Superior temporal gyrus (tissue), 1 donor: ENCODE results near the gene NSF.
"Not testable (repeated sequence)": the region's sequence is repeated elsewhere in the genome, so short reads cannot be mapped to it uniquely, and the experiment has no call there.

Source experiments
- DNase-seq: peaks from one replicate; pipeline ENCODE4 v3.0.0-alpha.2; 2016; ENCODE audit errors: extremely low spot score

NSF gene

DNA sequence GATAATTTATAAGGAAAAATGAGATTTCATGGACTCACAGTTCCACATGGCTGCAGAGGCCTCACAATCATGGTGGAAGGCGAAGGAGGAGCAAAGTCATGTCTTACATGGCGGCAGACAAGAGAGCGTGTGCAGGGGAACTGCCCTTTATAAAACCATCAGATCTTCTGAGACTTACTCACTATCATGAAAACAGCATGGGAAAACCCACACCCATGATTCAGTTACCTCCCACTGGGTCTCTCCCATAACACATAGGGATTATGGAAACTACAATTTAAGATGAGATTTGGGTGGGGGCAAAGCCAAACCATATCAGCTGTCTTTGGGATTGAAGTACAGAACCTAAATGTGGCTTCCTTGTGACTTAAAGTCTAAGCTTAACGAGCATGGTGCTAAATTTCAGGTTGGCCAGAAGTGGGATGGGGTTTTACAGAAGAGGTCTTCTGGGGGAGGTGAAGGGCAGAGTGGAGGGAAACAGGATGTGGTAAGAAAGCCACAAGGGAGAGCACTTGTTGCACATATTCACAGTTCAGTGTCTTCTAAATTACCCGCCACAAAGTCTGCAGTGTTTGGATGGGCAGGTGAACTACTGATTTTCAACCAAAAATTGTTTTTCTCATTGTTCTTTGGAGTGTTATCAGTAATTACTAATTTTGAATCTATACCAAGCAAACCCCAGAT lies 38.4 kb downstream of the NSF start:
- not testable (repeated sequence) for DNase-seq

DNA sequence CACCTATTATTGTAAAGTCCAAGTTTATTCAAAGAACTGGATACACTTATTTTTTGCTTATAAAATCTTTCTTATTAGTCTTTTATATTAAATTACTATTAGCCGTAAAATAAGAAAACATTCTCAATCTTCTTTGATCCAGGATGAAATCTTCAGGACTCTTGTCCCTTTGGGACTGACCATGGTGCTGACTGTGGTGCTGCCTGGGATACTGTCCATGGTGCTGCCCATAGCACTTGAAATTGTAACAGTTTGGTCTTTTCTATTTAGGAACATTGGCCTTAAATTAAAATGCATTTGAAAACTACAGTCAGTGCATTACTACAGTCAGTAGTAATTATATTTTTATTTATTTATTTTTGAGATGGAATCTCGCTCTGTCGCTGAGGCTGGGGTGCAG lies 41.7 kb downstream of the NSF start:
- DNase-seq = not testable (repeated sequence)

DNA sequence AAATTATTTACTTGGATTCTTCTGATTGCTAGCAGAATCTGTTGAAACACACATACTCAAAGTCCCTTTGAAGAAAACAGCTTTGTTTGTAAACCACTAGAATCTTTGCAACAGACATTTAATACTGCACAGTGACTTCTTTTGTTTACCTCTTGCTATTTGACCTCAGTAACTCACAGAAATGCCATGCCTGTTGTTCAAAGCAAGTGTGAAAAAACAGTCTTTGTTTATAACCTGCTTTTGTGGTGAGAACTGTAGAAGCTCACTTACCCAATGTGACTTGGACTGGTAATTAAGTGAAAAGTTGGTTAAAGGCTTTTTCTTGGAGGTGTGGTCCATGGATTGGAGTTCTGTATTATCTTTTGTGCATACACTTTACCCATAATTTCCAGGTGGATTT lies 44.4 kb downstream of the NSF start:
- not testable (repeated sequence) for DNase-seq

DNA sequence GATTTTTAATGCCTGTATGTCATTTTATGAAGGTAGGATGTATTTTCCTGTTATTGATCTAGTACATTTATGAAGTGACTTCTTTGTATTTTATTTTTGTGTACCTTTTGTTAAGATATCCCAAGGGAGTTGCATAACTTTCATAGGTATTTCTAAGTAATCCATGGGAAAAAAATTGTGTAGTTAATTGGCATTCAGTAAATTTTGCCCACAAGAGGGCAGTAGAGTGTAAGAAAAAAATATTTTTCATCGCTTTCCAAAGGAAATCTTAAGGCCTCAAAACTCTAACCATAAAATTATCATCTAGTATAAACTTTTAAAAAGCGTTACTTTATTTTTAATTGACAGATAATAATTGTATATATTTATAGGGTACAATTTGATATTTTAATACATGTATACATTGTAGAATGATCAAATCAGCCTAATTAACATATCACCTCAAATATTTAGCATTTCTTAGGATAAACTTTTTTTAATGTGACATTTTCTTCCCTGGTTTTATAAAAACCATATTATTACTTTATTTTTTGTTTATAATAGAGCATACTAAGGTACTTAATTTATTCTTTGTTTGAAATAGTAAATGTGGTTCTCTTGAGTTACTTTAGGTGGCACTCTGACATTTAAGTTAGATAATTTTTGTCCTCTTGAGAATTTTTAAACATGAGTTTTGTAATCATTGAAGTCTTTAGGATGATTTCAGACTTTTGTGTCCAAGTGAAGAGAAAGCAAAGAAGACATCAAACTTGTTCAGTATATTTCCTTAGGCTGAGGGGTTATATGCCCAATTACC lies 51.6 kb downstream of the NSF start:
- DNase-seq = not testable (repeated sequence)

DNA sequence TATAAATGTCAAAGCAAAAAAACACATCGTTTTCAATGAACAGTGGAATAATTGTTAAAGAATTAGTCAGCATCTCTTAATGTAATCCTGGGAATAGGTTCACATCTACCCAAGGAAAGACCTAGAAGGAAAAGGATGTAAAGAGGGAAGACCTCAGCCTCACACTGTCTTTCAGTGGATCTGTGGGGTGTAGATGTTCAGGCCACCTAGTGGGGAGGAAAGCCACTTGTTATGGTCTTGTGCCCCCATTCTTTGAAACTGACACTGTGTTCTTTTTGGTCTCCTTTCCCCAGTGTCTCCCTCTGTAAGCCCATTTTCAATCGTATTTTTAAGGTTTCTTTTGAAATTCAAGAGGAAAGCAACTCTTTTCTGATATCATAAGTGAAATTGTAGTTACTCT lies 56.8 kb downstream of the NSF start:
- DNase-seq = not testable (repeated sequence)

DNA sequence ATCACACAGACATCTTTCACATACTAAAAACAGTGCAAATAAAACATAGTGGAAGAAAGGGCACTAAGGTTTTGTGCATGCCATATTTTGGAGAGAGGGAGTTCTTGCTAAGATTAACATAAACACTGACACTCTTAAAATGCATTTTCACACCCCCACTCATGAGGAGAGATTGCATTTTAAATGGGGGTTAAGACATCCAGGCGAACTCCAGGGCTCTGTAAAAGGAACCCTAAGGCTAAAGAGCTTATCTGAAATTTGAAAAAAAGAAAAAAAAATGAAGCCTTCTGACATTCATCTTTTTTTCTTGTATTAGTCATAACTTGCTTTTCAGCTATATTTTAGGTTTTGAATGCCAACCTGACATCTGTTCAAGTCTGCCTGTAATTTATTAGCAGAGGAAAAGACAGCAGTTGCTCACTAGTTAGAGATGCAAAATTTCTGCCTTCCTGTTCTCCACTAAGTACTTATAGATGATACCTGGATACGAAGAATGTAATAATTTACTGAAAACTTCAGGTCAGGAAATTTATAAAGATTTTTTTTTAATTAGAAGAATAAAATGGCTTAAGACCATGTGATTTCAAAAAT lies 57.3 kb downstream of the NSF start:
- DNase-seq = not testable (repeated sequence)

DNA sequence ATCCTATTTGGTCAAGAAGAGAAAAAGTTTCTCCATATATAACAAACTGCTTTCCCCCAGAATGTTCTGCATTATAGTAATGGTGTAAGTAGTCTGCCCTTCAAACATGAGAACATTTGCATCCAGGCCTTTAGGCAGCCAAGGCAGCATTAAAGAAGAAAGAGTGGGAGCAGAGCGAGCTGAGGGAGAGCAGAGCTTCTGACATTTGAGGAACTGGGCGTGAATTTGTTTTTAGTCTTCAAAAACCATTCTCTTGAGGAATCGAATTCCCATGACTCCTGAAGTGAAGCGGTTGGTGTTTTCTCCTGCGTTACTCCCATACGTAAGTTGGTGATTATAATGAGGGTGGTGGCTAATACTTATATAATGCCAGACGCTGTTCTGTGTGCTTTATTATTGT lies 58.8 kb downstream of the NSF start:
- not testable (repeated sequence) for DNase-seq

DNA sequence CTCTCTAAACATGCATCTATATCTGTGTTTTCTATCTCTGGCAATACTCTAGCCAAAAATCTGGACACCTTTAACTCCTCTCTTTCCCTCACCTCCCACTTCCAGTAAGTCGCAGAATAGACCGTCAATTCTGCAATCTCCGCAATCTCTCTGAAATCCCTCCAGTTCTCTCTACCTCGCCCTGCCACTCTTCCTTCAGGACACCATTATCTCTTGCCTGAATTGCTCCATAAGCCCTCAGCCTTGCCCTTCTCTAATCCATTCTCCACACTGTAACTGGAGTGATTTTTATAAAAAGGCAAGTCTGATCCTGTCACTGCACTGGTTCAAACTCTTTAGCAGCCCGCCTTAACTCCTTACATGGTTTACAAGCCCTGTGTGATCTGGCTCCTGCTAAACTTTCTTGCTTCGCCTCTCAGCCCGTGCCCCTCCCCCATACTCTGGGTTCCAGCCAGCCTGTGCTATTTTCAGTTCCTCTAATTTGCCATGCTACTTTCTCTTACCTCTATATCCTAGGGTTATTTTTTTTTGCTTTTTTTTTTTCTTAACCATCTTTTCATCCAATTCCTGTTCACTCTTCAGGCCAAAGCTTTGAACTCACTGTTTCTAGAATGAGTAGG lies 61.7 kb downstream of the NSF start:
- DNase-seq = not testable (repeated sequence)

DNA sequence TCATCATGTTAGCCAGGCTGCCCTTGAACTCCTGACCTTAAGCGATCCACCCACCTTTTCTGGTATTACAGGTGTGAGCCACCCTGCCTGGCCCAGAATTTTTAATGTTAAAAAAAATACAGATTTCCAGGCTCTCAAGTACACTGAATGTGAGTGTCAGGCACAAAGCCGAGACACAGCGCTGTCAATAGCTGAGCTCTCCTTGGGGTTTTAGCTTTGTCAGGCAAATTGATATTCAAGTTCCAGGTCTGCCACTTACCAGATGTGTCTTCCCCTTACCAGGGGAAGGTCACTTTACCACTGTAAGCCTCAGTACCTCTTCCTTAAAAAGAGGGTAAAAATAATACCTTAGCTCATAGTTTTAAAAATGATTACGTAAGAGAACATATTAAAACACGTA lies 67.8 kb downstream of the NSF start:
- DNase-seq = not testable (repeated sequence)

DNA sequence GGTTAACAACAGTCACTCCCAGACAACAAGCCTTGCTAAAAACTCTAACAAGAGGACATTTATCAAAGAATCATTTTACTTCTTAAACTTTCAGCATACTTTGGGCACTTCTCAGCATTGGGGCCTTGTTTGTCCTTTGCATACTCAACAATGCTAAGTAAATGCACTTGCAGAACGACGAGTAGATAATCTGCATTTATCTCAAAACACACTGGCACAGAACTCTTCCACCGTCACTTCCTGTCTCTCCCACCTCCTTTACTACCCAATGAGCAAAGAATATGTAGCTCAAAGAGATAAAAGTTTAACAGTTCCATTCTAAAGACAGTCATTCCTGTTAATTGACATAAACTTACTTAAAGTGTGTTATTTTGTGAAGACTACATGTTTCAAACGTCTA lies 69.2 kb downstream of the NSF start:
- not testable (repeated sequence) for DNase-seq

DNA sequence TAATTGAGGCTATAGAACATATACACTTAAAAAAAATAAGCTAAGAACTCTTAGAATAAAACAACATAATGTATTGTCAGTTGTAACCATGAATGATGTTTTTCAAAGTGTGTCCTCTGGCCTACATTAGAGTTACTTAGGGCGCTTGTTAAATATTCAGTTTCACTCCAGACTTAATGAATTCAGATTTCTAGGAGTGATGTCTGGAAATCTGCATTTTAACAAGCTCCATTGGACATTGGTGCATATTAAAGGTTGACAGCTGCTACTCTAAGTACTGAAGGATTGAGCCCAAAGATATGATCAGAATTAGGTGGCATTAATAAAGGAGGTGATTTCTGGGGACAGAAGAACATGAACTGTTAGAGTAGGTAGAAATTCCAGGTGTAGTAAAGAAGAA lies 72.7 kb downstream of the NSF start:
- DNase-seq = not testable (repeated sequence)

DNA sequence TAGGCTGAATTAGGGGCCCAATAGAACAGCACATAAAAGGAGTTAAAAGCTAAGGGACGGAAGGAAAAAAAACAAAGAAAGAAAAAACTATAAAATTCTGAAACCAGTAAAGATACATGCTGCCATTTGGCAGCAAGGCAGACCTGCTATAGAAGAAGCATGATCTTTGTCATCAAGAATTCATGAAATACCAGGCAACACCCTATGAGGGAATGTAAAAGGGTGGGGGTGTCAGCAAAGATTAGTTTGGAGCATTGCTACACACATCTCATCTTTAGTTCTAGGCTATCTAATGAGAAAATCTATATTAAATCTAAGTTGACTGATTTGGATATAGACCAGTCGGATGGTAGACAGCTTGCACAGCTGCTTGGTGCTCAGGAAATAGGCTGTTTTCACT lies 73.1 kb downstream of the NSF start:
- DNase-seq = not testable (repeated sequence)

DNA sequence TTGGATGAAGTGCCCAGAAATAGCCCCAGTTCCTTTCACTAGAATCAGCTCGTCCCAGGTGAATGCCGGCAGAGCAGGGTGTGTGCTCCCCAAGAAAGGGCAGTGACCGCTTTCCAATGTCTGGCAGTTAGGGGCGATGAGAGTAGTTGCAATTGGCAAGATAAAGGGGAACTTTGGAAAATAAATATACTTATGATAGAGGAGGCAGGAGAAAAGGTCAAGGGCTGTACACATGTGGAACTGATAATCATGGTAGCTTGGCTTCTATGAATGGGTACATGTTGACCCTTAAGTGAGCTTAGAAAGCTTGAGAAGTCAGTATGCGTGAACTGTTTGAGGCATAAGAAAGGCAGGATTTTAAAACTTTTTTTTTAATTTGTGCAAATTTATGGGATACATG lies 75.5 kb downstream of the NSF start:
- not testable (repeated sequence) for DNase-seq

DNA sequence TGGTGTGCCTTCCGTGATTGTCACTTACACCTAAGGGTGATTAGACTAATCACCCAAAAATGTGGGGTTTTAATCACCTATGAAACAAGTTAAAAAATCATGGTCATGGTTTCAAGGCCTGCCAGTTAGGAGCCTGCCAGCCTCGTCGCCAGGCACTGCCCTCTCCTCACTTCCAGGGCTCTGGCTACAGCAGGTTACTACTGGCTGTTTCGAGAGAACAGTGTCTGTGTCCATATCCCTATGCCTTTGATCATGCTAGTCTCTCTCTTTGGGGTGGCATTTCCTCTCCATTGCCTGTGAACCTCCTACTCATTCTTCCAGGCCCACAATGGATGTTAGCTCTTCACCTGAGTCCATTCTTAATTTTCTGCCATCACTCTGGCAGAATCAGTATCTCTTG lies 80.3 kb downstream of the NSF start:
- DNase-seq = not testable (repeated sequence)

DNA sequence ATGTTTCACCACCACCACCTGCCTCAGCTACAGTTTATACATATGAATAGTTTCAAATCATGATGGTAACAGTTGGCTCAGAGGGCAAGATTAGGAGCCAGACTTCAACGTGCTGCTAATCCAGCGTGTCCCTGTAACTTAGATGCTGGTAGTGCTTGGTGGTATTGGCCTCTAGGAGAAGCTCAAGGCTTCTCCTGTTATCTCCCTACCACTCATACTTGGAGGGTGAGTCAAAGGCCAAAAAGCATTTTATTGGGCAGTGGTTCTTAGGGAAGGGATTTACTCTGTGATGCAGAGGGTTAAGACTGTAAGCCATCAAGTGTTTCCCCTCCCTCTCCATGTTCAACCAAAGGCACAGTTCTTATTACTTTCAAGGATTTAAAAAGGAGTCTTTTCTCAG lies 82.3 kb downstream of the NSF start:
- not testable (repeated sequence) for DNase-seq

DNA sequence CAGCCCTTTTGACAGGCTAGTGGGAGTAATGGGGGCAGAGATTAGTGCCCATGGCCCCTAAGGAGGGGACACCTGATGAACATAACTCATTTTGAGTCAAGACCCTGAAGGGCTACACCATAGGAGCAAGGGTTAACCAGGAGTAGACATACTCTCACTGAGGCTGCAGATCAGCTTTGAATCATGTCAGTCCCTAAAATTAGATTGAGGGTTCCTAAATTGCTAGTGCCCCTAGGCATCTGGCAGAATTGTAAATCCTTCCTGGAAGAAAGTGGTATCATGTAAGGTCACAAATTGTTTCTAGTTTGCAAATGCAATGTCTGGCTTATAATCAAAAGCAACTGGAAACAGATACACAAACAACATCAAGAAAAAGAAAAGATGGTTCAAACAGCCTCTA lies 87.3 kb downstream of the NSF start:
- DNase-seq = not testable (repeated sequence)

DNA sequence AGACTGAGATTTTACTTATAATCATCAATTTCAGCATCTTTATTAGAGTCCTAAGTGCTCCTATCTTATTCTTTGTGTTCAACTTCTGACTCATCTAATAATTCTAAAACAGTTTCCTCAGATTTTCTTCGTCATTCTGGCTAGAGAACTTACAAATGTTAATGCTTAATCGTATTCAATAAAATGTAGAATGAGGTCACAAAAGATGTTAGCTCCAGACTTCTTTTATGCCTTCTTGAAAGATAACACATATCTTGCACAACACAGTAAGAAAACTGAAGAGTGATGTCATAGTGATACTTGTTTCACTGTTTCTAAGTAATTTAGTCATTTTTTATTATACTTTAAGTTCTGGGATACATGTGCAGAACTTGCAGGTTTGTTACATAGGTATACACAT lies 93.2 kb downstream of the NSF start:
- DNase-seq = not testable (repeated sequence)

DNA sequence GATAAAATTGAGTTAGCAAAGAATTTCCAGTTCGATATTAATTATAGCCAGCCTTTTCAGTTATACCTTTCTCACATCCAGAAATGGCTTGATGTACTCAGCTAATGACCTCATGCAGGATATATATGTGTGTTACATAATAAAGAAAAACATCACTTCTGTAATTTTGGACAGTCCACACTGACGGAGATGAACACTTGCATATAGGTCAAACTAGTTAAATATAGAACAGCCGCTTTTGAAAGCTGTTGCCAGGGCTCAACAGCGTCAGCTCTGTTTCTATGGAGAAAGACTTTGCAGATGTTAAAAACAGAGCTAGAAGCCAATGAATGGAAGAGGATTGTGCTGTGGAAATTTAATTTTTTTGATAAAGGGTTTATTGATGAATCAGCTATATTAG lies 94.8 kb downstream of the NSF start:
- not testable (repeated sequence) for DNase-seq

DNA sequence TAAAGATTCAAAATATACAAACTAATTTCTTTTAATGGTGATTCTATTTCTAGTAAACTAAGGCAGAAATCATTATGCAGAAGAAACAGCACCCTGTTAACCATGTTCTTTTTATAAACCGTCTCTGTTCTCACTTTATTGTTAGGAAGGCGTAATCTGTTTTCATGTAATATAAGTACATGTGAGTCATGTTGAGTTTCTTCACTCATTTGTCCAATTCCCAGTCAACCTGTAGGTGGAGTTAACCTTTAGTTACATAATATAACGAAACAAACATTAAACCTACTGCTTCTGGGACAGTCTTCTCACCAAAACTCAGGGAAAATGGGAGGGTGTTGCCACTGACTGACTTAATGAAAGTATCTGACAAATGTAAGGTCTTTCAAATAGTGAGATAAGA lies 101.7 kb downstream of the NSF start:
- not testable (repeated sequence) for DNase-seq

DNA sequence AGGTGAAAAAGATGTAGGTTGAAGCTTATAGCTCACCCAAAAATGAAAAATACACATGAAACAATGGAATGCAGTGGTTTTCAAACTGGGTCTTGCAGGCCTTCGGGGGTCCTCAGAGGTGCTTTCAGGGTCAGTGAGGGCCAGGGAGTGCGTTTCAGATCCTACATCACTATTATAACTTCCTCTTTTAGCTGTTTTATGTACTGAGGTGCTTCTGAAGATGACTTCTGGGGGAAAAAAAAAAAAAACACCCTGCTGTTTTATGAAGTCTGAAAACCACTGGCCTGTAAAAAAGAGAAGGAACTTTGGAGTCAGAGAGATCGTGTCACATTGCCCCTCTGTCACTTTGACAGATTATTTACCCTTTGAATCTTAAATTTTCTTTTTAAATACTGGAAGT lies 102.8 kb downstream of the NSF start:
- not testable (repeated sequence) for DNase-seq

DNA sequence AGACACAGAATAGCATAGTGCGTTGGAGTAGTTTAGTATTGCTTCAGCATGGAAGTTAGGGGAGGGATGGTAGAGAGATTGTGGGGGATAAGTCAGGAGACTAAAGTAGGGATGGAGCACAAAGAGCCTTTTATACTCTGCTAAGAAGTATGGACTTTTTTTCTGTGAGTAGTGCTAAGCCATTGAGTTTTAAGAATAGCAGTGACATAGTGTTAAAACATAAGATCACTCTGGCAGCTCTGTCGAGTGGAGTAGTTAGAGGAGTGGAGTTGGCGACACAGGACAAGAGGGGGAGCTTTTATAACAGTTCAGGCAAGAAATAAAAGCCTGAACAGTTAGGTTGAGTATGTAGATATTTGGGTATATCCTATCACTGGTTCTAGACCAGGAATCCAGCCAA lies 106.1 kb downstream of the NSF start:
- not testable (repeated sequence) for DNase-seq

DNA sequence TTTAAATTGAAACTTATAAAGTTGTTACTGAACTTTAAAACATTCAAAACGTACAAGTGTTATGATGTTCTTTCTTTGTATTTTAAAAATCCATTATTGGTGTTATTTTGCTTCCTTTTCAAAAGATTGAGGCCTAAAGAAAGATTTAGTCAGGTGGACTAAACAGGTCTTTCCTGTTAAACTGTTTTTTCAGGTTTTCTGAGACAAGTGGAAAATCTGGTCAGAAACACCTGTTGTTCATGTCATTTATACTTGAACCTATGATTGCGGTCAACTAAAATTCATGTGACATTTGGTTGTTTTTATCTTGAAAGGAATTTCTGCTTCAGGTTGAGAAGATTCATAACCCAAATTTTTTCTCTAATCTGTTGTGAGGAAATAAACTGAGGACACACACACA lies 108.5 kb downstream of the NSF start:
- DNase-seq = not testable (repeated sequence)
